Right ventricle myocardium superior (tissue), 1 donor: ENCODE measurements around the gene GUCY2D. TPM values are rescaled to one million over a fixed set of nuclear protein-coding genes. Genes with fewer than 3 reads are reported as not detected.

Source experiments
- ATAC-seq: fragments of 200-7000 bp; cut with Tn5 transposase; one replicate; pipeline ENCODE4 v1.9.1; 2020; ENCODE audit warnings: mild to moderate bottlenecking; ENCODE audit not compliant: poor library complexity
- DNase-seq: peaks from one replicate; pipeline ENCODE4 v3.0.0-alpha.2; 2020
- intact Hi-C: fragments of 100-400 bp; cut with DNase I; formaldehyde crosslinking; loops from one replicate; pipeline ENCODE4 v1.11.2; 2022
- total RNA-seq: library from RNA; stranded (reverse); fragmentation: NEBNext Ultra II Directional; extraction: Animal tissue kit (Norgen Biotek cat#: 25700); gene quantifications from one replicate; pipeline ENCODE4 v1.2.1, GENCODE V29; 2021
- donor health status: DM: no; HTN: yes; CAD: no; lungs with severe emphysema.

The GUCY2D gene
- total RNA-seq, 1 donor from 2014 or later: not detected

DNA sequence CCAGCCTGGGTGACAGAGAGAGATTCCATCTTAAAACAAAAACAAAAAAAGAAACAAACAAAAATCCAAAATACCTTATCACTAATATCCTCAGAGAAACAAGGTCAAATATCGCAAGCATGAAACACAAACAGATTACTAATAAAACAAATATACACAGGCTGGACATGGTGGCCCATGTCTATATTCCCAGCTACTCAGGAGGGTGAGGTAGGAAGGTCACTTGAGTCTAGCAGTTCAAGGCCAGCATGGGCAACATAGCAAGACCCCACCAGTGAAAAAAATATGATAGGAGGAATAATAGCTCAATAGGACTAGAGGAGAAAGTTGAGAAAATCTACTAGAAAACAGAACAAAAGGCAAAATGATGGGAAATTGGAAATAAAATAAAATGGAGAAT is 29.5 kb downstream of the GUCY2D start:
- no peak for ATAC-seq
- no peak for DNase-seq
- intact Hi-C loops: no loop called here

DNA sequence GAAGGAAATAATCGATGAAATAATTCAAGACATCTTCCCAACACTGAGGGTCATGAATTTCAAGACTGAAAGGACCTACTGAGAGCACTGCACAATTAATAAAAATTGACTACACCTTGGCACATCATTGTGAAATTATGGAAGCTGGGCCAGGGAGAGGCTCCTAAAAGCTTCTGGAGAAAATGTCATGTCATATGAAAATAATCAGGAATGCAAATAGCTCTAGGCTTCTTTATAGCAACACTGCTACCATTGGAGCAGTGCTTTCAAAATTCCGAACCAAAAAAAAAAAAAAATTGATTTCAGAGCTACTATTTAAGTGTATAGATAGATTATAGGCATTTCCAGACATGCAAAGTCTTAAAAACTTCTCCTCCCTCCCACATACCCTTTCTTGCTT is 30.0 kb downstream of the GUCY2D start:
- DNase-seq: no peak
- intact Hi-C loops: no loop called here
- no peak for ATAC-seq

DNA sequence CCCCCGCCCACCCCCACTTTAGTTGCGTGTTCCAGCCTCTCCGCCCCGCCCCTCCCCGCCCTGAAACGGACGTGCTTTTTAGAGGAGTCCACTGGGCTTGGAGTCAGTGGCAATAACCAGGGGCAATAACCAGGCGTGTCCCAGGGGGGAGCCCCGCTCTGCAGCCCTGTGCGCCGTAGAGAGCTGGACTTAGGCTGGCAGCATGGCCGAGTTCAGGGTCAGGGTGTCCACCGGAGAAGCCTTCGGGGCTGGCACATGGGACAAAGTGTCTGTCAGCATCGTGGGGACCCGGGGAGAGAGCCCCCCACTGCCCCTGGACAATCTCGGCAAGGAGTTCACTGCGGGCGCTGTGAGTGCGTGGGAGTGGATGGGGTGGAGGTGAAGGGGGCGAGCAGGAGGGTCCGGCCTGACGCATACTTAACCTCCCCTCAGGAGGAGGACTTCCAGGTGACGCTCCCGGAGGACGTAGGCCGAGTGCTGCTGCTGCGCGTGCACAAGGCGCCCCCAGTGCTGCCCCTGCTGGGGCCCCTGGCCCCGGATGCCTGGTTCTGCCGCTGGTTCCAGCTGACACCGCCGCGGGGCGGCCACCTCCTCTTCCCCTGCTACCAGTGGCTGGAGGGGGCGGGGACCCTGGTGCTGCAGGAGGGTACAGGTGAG is 36.7 kb downstream of the GUCY2D start, which contains the start of gene ALOX15B:
Gene ALOX15B (plus strand): TSS at position 106 of the 657 bp plus-strand sequence. CDS start 97 bp downstream, at position 203.
- intact Hi-C loops: no loop called here

DNA sequence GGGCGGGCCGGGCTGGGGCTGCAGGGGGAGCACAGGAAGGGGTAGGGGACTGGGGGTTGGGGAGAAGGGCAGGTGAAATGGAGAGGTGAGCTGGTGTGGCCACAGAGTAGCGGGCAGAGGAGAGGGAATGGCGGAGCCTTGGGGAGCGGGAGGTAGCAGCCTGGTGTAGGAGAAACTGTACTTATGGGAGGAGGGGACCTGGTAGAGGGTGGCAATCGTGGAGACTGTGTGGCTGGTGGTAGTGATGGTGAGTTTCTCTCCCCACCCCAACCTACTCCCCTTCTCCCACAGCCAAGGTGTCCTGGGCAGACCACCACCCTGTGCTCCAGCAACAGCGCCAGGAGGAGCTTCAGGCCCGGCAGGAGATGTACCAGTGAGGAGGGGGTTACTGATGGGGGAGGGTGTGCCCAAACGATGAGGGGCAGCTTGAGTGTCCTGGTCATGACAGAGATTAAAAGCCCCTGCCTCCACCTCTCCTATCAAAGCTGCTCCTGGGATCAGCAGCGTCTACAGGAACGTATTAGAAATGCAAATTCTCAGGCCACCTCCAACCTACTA is 37.3 kb downstream of the GUCY2D start:
- ATAC-seq (no peak), DNase-seq (no peak)
- intact Hi-C loops: loop anchor here (5.0 kb wide), 1 partner anchor 127 kb away; no protein-coding TSS in a partner anchor

More for the DNA sequence above, 36.7 kb downstream of the GUCY2D start, which contains the start of gene ALOX15B:
- ATAC-seq: no peak
- no peak for DNase-seq

DNA sequence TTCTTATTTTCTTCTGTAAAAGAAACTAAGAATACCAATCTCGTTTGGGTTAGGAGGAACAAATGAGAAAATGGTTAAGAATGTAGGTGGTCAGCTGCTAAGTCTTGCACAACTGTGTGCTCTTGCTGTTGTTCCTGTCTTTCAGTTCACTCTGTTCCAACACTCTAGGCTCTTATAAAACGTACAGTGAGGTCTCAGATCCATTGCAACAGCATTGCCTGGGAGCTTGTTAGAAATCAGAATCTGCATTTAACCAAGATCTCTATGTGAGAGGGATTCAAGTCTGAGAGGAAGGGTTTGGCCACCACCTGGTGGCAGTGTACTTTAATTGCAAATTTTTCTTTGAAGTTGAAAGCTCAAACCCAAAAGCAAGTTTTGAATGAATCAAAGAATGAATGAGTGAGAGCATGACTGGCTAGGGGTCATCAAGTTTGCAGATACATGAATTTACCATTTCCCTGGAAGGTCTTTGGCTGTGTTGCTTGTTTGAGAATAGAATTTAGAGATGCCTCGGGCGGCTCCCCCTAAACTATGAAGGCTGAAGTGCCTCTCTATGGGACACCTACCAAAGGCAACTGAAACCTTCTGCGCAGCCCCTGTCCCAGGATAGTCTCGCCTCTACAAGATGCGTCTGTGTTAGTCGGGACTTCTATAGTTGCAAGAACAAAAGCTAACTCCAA is 39.0 kb downstream of the GUCY2D start:
- peak; percentile 87 for ATAC-seq
- intact Hi-C loops: loop anchor here (5.0 kb wide), 1 partner anchor 129 kb away; no protein-coding TSS in a partner anchor
- DNase-seq: no peak

DNA sequence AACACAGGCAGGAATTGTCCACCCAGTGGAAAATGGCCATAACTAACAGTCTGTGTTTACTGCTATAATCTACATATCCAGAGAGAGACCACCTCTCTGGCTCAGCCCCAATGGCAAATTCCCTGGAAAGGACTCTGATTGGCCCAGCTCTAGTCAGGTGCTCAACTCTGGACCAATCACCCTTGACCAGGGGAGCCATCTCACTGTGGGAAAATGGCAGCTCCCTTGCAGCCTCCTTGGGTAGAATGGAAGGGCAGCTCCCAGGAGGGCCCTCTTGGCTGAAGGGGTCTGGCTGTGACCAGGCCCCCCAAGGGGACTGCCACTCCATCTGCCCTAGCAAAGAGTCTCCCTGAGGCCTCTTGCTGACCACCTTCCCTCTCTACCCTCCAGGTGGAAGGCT is 39.6 kb downstream of the GUCY2D start:
- ATAC-seq: no peak
- no peak for DNase-seq
- intact Hi-C loops: loop anchor here (5.0 kb wide), 1 partner anchor 130 kb away; no protein-coding TSS in a partner anchor

DNA sequence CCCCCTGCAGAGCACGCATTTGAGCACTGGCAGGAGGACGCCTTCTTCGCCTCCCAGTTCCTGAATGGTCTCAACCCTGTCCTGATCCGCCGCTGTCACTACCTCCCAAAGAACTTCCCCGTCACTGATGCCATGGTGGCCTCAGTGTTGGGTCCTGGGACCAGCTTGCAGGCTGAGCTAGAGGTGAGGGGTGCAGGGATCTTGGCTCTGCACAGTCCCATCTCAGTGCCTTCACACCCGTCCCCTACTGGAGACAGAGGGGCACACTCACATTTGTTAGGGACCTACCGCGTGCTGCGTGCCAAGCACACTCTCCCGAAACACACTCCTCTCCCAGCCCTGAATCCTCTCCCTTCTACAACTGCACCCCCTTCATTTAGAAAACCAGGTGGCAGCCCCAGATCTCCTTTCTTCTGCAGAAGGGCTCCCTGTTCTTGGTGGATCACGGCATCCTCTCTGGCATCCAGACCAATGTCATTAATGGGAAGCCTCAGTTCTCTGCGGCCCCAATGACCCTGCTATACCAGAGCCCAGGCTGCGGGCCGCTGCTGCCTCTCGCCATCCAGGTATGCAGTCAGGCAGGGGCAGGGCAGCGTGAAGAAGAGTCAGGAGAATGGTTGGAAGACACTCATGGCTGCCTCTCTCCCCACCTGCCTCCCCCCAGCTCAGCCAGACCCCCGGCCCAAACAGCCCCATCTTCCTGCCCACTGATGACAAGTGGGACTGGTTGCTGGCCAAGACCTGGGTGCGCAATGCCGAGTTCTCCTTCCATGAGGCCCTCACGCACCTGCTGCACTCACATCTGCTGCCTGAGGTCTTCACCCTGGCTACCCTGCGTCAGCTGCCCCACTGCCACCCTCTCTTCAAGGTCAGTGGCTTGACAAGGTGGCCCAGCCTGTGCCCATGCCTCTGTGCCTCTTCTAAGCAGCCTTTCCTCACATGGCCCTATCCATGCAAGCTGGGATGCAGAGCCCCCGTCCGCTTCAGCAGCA is 42.7 kb downstream of the GUCY2D start:
- DNase-seq (no peak), ATAC-seq (no peak)
- intact Hi-C loops: loop anchor here (5.0 kb wide), 1 partner anchor 133 kb away; no protein-coding TSS in a partner anchor

DNA sequence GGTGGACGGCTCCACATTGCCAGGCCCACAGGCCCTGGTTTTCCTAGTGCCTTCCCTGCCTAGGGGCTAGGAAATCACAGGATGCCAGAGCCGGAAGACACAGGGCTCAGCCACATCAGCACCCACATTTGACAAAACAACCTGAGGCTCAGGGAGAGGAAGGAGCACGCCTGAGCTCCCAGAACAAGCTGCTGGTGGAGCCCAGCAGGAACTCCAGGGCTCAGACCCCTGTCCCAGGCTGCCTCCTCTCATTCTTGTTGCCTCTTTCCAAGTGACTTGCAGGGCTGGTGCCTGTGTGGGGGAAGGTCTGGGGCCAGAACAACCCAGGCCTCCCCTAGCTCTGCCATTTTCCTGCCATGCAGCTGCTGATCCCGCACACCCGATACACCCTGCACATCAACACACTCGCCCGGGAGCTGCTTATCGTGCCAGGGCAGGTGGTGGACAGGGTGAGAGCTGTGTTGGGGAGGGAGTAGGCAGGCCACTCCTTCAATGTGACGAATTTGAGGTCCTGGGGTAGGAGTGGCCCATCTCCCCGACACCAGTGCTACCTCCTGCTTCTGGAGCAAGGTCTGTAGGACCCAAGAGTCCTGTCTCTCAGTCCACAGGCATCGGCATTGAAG is 44.0 kb downstream of the GUCY2D start:
- intact Hi-C loops: no loop called here
- ATAC-seq (no peak), DNase-seq (no peak)

DNA sequence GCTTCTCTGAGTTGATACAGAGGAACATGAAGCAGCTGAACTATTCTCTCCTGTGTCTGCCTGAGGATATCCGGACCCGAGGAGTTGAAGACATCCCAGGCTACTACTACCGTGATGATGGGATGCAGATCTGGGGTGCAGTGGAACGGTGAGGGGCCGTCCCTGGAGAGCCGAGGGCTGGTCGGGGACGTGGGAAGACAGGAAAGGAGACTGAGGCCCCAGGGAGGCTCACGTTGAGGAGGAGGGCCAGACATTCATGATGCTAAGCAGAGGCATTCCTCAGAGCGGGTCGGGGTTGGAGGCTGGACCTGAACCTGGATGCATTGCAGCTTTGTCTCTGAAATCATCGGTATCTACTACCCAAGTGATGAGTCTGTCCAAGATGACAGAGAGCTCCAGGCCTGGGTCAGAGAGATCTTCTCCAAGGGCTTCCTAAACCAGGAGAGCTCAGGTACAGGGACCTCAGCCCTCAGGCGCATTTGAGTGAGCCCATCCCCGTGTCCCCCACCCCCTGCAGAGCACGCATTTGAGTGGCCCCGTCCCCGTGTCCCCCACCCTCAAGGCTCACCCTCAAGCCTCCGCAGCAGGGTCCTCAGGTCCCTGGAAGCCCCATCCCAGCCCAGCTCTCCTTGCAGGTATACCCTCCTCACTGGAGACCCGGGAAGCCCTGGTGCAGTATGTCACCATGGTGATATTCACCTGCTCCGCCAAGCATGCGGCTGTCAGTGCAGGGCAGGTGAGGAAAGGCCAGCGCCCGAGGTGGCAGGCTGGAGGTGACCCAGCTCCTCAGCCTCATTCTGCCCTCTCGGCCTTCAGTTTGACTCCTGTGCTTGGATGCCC is 44.7 kb downstream of the GUCY2D start:
- ATAC-seq (no peak), DNase-seq (no peak)
- intact Hi-C loops: no loop called here

DNA sequence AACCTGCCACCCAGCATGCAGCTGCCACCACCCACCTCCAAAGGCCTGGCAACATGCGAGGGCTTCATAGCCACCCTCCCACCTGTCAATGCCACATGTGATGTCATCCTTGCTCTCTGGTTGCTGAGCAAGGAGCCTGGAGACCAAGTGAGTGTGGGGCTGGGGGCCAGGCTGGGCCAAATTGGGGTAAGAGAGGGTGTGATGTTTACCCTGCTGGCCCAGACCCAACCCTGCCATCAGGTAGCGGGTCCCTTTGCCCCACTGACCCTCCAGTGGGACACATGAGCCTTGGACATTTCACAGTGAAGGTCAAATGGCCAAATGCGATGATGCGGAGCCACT is 45.3 kb downstream of the GUCY2D start:
- intact Hi-C loops: no loop called here
- ATAC-seq (no peak), DNase-seq (no peak)

DNA sequence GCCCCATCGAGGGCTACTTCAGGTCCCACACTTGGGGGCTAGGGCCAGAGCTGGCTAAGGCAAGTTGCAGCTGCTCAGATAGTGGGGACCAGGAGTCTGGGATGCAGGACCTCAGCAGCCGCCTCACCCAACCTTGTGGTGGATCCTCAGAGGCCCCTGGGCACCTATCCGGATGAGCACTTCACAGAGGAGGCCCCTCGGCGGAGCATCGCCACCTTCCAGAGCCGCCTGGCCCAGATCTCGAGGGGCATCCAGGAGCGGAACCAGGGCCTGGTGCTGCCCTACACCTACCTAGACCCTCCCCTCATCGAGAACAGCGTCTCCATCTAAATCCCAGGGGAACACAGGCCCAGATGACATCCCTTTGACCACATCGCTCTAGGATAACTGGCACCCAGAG is 45.8 kb downstream of the GUCY2D start:
- intact Hi-C loops: no loop called here
- no peak for ATAC-seq
- no peak for DNase-seq

DNA sequence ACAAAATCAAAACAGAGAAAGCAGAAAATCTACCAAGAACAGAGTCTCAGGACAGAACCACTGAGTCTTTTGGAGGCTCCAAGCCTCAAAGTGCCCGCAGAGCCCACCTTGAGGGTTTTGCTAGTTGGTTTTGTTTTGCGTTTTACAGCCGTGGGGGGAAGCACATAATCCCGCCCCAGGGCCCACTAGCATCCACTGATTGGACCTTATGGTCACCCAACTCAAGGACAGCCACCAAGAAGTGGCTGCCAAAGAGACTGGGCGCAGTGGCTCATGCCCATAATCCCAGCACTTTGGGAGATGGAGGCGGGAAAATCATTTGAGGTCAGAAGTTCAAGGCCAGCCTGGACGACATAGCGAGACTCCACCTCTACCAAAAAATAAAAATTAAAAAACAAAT is 46.3 kb downstream of the GUCY2D start:
- intact Hi-C loops: no loop called here
- ATAC-seq (no peak), DNase-seq (no peak)

DNA sequence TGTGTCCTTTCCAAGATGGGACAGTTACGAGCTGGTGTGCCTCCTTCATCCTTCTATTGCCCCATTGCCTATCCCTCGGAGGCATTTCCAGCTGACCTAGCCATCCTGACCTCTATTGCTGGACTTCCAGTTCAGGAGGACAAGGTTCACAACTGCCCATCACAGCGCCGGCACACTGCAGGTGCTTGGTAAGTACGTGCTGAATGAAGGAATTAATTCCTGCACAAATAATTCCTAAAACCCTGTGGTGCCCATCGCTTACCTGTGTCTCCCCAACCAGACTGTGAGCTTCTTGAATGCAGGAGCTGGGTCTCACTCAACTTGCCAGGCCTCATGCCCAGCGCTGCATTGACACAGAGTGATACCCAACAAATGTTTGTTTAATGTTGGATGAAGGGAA is 49.4 kb downstream of the GUCY2D start:
- ATAC-seq (no peak), DNase-seq (no peak)
- intact Hi-C loops: no loop called here

DNA sequence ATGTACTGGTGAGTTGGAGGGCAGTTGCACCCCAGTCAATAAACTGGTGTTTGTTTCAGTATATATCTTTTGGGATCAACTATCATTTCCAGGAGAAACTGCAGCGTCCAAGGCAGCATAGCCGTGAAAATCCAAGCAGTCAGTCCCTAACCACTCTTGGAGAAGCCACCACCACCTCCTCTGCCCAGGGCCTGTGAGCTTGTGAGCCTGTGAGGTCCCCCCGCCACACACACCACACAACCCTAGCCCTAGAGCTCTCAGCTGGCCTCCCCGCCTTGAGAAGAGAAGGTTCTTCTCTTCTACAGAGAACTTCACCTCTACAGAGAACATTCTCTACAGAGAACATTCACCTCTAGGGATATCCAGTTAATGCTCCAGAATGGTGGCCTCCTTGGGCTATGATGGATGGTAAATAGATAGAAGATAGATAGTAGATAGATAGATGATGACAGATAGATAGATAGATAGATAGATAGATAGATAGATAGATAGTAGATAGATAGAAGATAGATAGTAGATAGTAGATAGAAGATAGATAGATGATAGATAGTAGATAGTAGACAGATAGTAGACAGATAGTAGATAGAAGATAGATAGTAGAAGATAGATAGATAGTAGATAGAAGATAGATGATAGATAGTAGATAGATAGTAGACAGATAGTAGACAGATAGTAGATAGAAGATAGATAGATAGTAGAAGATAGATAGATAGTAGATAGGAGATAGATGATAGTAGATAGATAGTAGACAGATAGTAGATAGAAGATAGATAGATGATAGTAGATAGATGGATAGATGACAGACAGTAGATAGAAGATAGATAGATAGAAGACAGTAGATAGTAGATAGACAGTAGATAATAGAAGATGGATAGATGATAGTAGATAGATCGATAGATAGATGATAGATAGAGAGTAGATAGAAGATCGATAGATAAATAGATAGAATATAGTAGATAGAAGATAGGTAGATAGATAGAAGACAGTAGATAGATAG is 50.1 kb downstream of the GUCY2D start:
- DNase-seq: no peak
- ATAC-seq: no peak

DNA sequence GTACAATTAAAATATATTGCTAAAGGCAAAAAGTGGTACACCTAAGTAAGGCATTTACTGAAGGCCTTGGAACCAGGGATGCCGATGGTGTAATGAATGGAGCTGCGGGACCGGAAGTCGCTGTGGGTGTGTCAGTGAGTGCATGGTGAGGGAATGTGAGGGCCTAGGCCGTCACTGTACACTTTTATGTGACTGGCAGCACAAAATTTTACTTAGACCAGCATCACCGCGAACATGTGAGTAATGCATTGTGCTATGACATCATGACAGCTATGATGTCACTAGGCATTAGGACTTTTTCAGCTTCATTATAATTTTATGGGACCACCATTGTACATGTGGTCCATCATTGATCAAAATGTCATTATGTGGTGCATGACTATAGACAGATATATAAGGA is 51.2 kb downstream of the GUCY2D start:
- ATAC-seq (no peak), DNase-seq (no peak)
- intact Hi-C loops: no loop called here

More for the DNA sequence above, 50.1 kb downstream of the GUCY2D start:
- intact Hi-C loops: no loop called here

DNA sequence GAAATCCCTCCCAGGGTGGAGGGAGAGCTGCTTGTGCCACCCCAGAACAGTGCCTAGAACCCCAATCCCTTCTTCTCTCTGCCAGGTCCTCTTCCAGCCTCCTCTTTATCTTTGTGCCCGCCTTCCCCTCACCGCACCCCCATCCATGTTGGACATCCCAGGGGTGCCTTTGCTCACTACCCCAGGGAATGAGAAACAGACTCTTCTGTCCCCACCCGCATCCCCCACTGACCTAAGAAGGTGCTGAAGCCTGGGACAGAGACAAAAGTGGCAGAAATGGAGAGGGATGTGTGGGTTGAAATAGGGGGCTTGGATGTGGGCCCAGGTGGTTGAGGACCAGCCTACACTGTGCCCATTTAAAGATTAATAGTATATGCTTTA is 53.4 kb downstream of the GUCY2D start:
- ATAC-seq: no peak
- no peak for DNase-seq
- intact Hi-C loops: no loop called here
